ENCODE data around the gene GPR82.
"Not testable (repeated sequence)": the region's sequence is repeated elsewhere in the genome, so short reads cannot be mapped to it uniquely, and the experiment has no call there.

DNA sequence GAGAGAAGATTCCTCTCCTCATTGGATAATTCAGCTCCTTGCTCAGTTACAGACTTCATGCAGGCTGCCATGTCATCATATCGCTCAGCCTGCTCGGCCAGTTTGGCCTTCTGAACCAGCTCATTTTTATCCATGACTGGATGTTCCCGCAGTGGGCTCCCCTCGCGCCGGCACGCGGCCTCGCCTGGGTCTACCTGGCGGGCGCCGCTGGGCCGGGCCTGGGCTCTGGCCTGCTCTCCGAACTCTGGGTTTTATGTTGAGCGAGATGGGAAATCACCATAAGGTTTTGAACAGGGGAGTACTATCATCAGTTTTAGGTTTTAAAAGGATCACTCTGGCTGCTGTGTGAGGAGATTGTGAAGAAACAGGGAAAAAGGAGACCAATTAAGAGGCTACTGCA, 47.6 kb upstream of the GPR82 start:
- TF ChIP-seq CTCF, POLR2A (IDR thresholded peaks at IDR 0.05): not testable (repeated sequence)

Measured in body of pancreas (tissue), 4 donors.